H9 (cell line): Measurements from ENCODE around the gene SPRN. TPM values are rescaled to one million over a fixed set of nuclear protein-coding genes. Genes with fewer than 3 reads are reported as not detected.

Source experiments
- DNase-seq: peaks from one replicate; pipeline ENCODE4 v3.0.0-alpha.2; 2017
- H2AFZ ChIP-seq: one replicate; pipeline ENCODE4 v1.6.1; 2013; ENCODE audit warnings: mild to moderate bottlenecking, low read length, control low read depth, moderate library complexity
- H2AK5ac ChIP-seq: 2 replicates; pipeline ENCODE4 v1.6.1; 2013; ENCODE audit warnings: low read length, control low read depth, mixed read lengths; ENCODE audit not compliant: insufficient read length
- H2BK120ac ChIP-seq: one replicate; pipeline ENCODE4 v1.6.1; 2013; ENCODE audit warnings: low read depth, mild to moderate bottlenecking, low read length, control low read depth, inconsistent platforms; ENCODE audit not compliant: poor library complexity, severe bottlenecking
- H2BK12ac ChIP-seq: 2 replicates; pipeline ENCODE4 v1.6.1; 2013; ENCODE audit warnings: low read length, control low read depth, mixed read lengths, low read depth; ENCODE audit not compliant: insufficient read length
- H2BK15ac ChIP-seq: 2 replicates; pipeline ENCODE4 v1.6.1; 2013; ENCODE audit warnings: low read depth, low read length, control low read depth
- H2BK20ac ChIP-seq: one replicate; pipeline ENCODE4 v1.6.1; 2013; ENCODE audit warnings: low read depth, mild to moderate bottlenecking, low read length, control low read depth, inconsistent platforms; ENCODE audit not compliant: poor library complexity, severe bottlenecking
- H2BK5ac ChIP-seq: 2 replicates; pipeline ENCODE4 v1.6.1; 2013; ENCODE audit warnings: low read length, control low read depth, mixed read lengths; ENCODE audit not compliant: insufficient read length
- H3K14ac ChIP-seq: 2 replicates; pipeline ENCODE4 v1.6.1; 2013; ENCODE audit warnings: low read length, control low read depth; ENCODE audit not compliant: insufficient read depth
- H3K18ac ChIP-seq: 2 replicates; pipeline ENCODE4 v1.6.1; 2013; ENCODE audit warnings: low read depth, mild to moderate bottlenecking, mixed read lengths, low read length, control low read depth; ENCODE audit not compliant: insufficient read length
- H3K23ac ChIP-seq: 2 replicates; pipeline ENCODE4 v1.6.1; 2013; ENCODE audit warnings: low read length, control low read depth, mixed read lengths, low read depth; ENCODE audit not compliant: insufficient read length
- H3K23me2 ChIP-seq: 2 replicates; pipeline ENCODE4 v1.6.1; 2013; ENCODE audit warnings: low read depth, mild to moderate bottlenecking, mixed read lengths, low read length, control low read depth; ENCODE audit not compliant: insufficient read length, poor library complexity, severe bottlenecking
- H3K27ac ChIP-seq: 2 replicates; pipeline ENCODE4 v1.5.1; 2013; ENCODE audit warnings: low read length, control low read depth, mixed read lengths, low read depth; ENCODE audit not compliant: insufficient read length
- H3K27me3 ChIP-seq: 2 replicates; pipeline ENCODE4 v1.6.1; 2013; ENCODE audit warnings: low read length, control low read depth, inconsistent platforms; ENCODE audit not compliant: insufficient read depth
- H3K4ac ChIP-seq: 2 replicates; pipeline ENCODE4 v1.6.1; 2013; ENCODE audit warnings: low read depth, mild to moderate bottlenecking, control low read depth, inconsistent platforms, low read length, moderate library complexity
- H3K4me1 ChIP-seq: 2 replicates; pipeline ENCODE4 v1.6.1; 2013; ENCODE audit warnings: low read length, control low read depth, inconsistent platforms; ENCODE audit not compliant: insufficient read depth
- H3K4me2 ChIP-seq: 2 replicates; pipeline ENCODE4 v1.6.1; 2013; ENCODE audit warnings: low read length, control low read depth, mixed read lengths; ENCODE audit not compliant: insufficient read length, insufficient read depth
- H3K56ac ChIP-seq: 2 replicates; pipeline ENCODE4 v1.6.1; 2013; ENCODE audit warnings: low read depth, mild to moderate bottlenecking, mixed read lengths, low read length, control low read depth; ENCODE audit not compliant: insufficient read length
- H3K79me1 ChIP-seq: 2 replicates; pipeline ENCODE4 v1.6.1; 2013; ENCODE audit warnings: low read depth, mild to moderate bottlenecking, moderate library complexity, low read length, control low read depth, inconsistent platforms; ENCODE audit not compliant: insufficient read depth, poor library complexity, severe bottlenecking
- H3K79me2 ChIP-seq: 2 replicates; pipeline ENCODE4 v1.6.1; 2013; ENCODE audit warnings: low read length, control low read depth, inconsistent platforms; ENCODE audit not compliant: insufficient read depth
- H3K9ac ChIP-seq: 2 replicates; pipeline ENCODE4 v1.6.1; 2013; ENCODE audit warnings: low read length, control low read depth, mixed read lengths; ENCODE audit not compliant: insufficient read length; ENCODE audit errors: extremely low read depth
- H3K9me3 ChIP-seq: one replicate; pipeline ENCODE4 v1.6.1; 2013; ENCODE audit warnings: low read depth, low read length, inconsistent platforms; ENCODE audit not compliant: control insufficient read depth
- H3T11ph ChIP-seq: one replicate; pipeline ENCODE4 v1.6.1; 2013; ENCODE audit warnings: mild to moderate bottlenecking, low read length, control low read depth, inconsistent platforms
- H4K20me1 ChIP-seq: one replicate; pipeline ENCODE4 v1.6.1; 2013; ENCODE audit not compliant: control insufficient read depth, insufficient read length, insufficient read depth
- H4K5ac ChIP-seq: 2 replicates; pipeline ENCODE4 v1.6.1; 2013; ENCODE audit warnings: low read depth, mild to moderate bottlenecking, mixed read lengths, low read length, control low read depth; ENCODE audit not compliant: insufficient read length
- H4K8ac ChIP-seq: replicated peaks from 2 replicates; pipeline ENCODE4 v1.6.1; 2013; ENCODE audit warnings: low read length, control low read depth, mixed read lengths, low read depth; ENCODE audit not compliant: insufficient read length
- H4K91ac ChIP-seq: 2 replicates; pipeline ENCODE4 v1.6.1; 2013; ENCODE audit warnings: low read depth, mild to moderate bottlenecking, moderate library complexity, mixed read lengths, low read length, control low read depth; ENCODE audit not compliant: insufficient read length
- H3K27ac Mint-ChIP-seq, 3 experiments: 2 replicates in 2 of 3; 3 replicates in 1 of 3; pipeline ENCODE4 v1.8.0; 2020 to 2021; ENCODE audit warnings: mixed read lengths in 3 of 3, mild to moderate bottlenecking in 1 of 3, moderate library complexity in 1 of 3
- H3K27me3 Mint-ChIP-seq: 2 replicates; pipeline ENCODE4 v1.8.0; 2021; ENCODE audit warnings: low read depth, mild to moderate bottlenecking, moderate library complexity, mixed read lengths
- H3K36me3 Mint-ChIP-seq, 3 experiments: 2 replicates in 2 of 3; 3 replicates in 1 of 3; pipeline ENCODE4 v1.8.0; 2020 to 2021; ENCODE audit warnings: low read depth in 3 of 3, mixed read lengths in 3 of 3; ENCODE audit not compliant: insufficient read depth in 1 of 3
- H3K4me1 Mint-ChIP-seq, 2 experiments: 2 replicates each; pipeline ENCODE4 v1.8.0; 2020; ENCODE audit warnings: mixed read lengths in 2 of 2
- H3K4me3 Mint-ChIP-seq, 2 experiments: 2 replicates in 1 of 2; 3 replicates in 1 of 2; pipeline ENCODE4 v1.8.0; 2020 to 2021; ENCODE audit warnings: mild to moderate bottlenecking in 2 of 2, mixed read lengths in 2 of 2, moderate library complexity in 1 of 2
- H3K9me3 Mint-ChIP-seq, 2 experiments: 2 replicates in 1 of 2; 3 replicates in 1 of 2; pipeline ENCODE4 v1.8.0; 2020; ENCODE audit warnings: mild to moderate bottlenecking in 2 of 2, mixed read lengths in 2 of 2, moderate library complexity in 1 of 2
- CTCF ChIP-seq: fragments of 200-600 bp; sonication (generic); conservative IDR thresholded peaks from 3 replicates; pipeline ENCODE4 v1.8.0; 2021; ENCODE audit warnings: antibody characterized with exemption, mild to moderate bottlenecking
- WGBS: extraction: QIAGEN DNeasy Blood & Tissue Kit; methylation state at CpG from one replicate; pipeline ENCODE4 v1.1.7; 2013; ENCODE audit warnings: missing lambda C conversion rate, low lambda C conversion rate, mixed read lengths; ENCODE audit not compliant: insufficient read length; ENCODE audit errors: extremely low coverage; 5-methylcytosine and 5-hydroxymethylcytosine counted together
- total RNA-seq: library from RNA; stranded (reverse); gene quantifications from 2 replicates; pipeline ENCODE4 v1.2.1, GENCODE V29; 2021

The SPRN gene
- total RNA-seq, 1 experiment from 2014 or later, result 0.42 TPM

- no peak overlapping the region for H3K27ac ChIP-seq
- Mint-ChIP-seq H3K36me3 (peaks cover 3 to 25% (median 8%) of the 10 kb centered on the region in 3 experiments; a peak in 5 of 7 replicates), H3K27me3 (peaks cover 6% of the 10 kb centered on the region), H3K27ac (no peak overlapping the region), H3K9me3 (peaks cover 79 to 92% of the 10 kb centered on the region in 2 experiments), H3K4me1 (no peaks in the 10 kb centered on the region), H3K4me3 (no peak overlapping the region)
- H3K4me1 ChIP-seq, result no peaks in the 10 kb centered on the region
- H3T11ph ChIP-seq, result no peak overlapping the region
- H3K56ac ChIP-seq, result no peak overlapping the region
- no peak for TF ChIP-seq CTCF
- H4K91ac ChIP-seq, result no peak overlapping the region
- no peak overlapping the region for H3K18ac ChIP-seq
- no peaks in the 10 kb centered on the region for H3K27me3 ChIP-seq
- H2BK20ac ChIP-seq, result no peak overlapping the region
- no CpG with 5 or more reads among the region's 46 CpGs for WGBS
- H4K8ac ChIP-seq, result no peak overlapping the region
- H3K9ac ChIP-seq, result no peak overlapping the region
- H3K4ac ChIP-seq, result no peak overlapping the region
- H3K9me3 ChIP-seq, result peaks cover 76% of the 10 kb centered on the region
- H3K4me2 ChIP-seq, result no peak overlapping the region
- no peak overlapping the region for H2AFZ ChIP-seq
- no peak overlapping the region for H4K5ac ChIP-seq
- H3K23ac ChIP-seq, result no peak overlapping the region
- no peaks in the 10 kb centered on the region for H3K79me2 ChIP-seq
- no peak overlapping the region for H2BK15ac ChIP-seq
- H2BK5ac ChIP-seq, result no peak overlapping the region
- no peaks in the 10 kb centered on the region for H3K23me2 ChIP-seq
- H3K79me1 ChIP-seq, result no peaks in the 10 kb centered on the region
- no peak overlapping the region for H2BK120ac ChIP-seq
- H2AK5ac ChIP-seq, result no peak overlapping the region
- H4K20me1 ChIP-seq, result no peaks in the 10 kb centered on the region
- DNase-seq, result no peak
- H3K14ac ChIP-seq, result no peak overlapping the region; the same call in 1 of the 2 replicates
- no peak overlapping the region for H2BK12ac ChIP-seq
Measured at GRCh38 chr10:133456041-133456951, 31.9 kb upstream of the SPRN start.
